Stimulated activated CD4-positive, alpha-beta T cell treated with anti-CD3 and anti-CD28 coated beads, Interleukin-1b, Interleukin-23, amount 100 ng/mL, for 1 hour (primary cell): ENCODE results near the gene MRPL21.

ENCODE experiments used
- DNase-seq, 2 donors: peaks; one replicate each; pipeline ENCODE4 v3.0.0-alpha.2; 2020; ENCODE audit warnings: low read depth in 2 of 2

The MRPL21 gene

GRCh38 chr11:68841718-68842426 lies 61.8 kb downstream of the MRPL21 start, which contains the start of gene CPT1A:
TSS of gene CPT1A (minus strand) at chr11:68841916. CDS start at chr11:68815474, 26,442 bp downstream.
- DNase-seq: peak in 1 of 2 donors; percentile 22
